HCEC 1CT (cell line): ENCODE results near the gene CBL.
A peak's percentile ranks its signal among the peaks of the same experiment; 100 is the strongest.

Experiments used
- DNase-seq: peaks from one replicate; pipeline ENCODE4 v3.0.0-alpha.2; 2017

Gene CBL

DNA sequence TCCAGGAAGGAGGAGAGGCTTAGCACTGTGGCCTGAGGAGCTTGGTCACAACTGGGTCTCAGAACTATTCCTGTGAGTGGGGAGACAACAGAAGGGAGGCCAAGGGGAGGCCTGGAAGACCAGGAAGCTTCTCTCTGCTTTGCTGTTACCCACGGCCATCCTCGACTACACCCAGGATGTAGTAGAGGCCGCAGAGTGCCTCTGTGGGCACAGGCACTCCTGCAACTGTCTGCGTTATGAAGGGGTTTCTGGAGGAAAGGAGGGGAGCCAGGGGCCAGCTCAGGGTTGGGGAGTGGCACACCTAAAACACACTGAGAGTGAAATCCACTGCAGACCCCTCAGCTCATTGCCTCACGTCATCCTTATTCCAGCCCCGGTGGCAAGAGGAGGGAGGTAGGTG, 144.2 kb downstream of the CBL start:
- DNase-seq, result no peak

- DNase-seq, result no peak
Measured at GRCh38 chr11:119351232-119351631, 145.1 kb downstream of the CBL start.

GRCh38 chr11:119352857-119353260, 146.7 kb downstream of the CBL start:
- DNase-seq, result no peak

DNA sequence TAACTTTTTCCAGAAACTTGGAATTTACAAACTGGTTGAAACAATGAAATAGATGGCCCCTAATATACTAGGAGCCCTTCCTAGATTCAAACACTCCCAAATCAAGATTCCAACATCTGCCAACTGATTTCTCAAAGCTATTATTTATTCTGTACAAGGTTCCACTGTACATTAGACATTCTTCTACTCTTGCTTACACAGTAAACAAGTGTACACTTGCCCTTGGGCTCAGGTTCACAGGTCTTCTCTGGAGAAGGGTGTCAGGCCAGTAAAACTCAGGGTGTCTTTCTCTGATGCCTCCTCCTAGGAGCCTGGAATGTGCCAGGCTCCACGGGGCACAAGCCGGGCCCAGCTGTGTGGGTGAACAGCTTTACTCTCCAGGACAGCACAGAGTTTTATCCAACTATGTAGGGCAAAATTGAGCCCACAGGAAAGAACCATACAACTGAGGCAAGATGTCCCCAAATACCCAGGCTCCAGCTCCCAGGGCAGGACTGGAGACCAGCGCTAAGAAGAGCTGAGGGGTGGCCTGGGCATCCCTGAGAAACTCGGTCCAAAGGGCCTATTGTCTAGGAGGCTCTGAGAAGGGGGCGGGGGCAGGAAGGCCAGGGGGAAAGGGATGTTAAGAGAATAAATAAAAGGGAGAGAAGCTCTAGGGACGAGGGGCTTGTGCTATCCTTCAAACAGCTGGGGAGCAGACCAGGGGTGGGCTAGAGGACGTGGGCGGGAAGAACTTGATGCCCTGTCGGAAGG, 149.1 kb downstream of the CBL start:
- no peak for DNase-seq

GRCh38 chr11:119356349-119357031, 150.4 kb downstream of the CBL start:
- DNase-seq, result peak; percentile 73

GRCh38 chr11:119357074-119357473, 150.9 kb downstream of the CBL start:
- DNase-seq, result no peak
